Thymus (tissue), 11 donors: ENCODE measurements around the gene MORN3. TPM values are rescaled to one million over a fixed set of nuclear protein-coding genes. Genes with fewer than 3 reads are reported as not detected.
"Not testable (repeated sequence)": the region's sequence is repeated elsewhere in the genome, so short reads cannot be mapped to it uniquely, and the experiment has no call there.

Experiments
- DNase-seq, 9 donors: peaks; one replicate each; pipeline ENCODE4 v3.0.0-alpha.2; 2013; ENCODE audit warnings: low spot score in 9 of 9, low read depth in 6 of 9, missing footprints in 1 of 9
- H3K27ac ChIP-seq, 2 donors: one replicate each; pipeline ENCODE4 v1.5.1; 2013; ENCODE audit warnings: control low read depth in 1 of 2, low read depth in 1 of 2, low read length in 1 of 2, mild to moderate bottlenecking in 1 of 2, moderate library complexity in 1 of 2
- H3K27me3 ChIP-seq, 2 donors: one replicate each; pipeline ENCODE4 v1.5.1; 2013; ENCODE audit warnings: low read length in 1 of 2; ENCODE audit not compliant: control insufficient read depth in 2 of 2, insufficient read depth in 1 of 2
- H3K36me3 ChIP-seq, 2 donors: one replicate each; pipeline ENCODE4 v1.5.1; 2013; ENCODE audit warnings: low read length in 1 of 2, mild to moderate bottlenecking in 1 of 2, moderate library complexity in 1 of 2; ENCODE audit not compliant: control insufficient read depth in 2 of 2, insufficient read depth in 2 of 2
- H3K4me1 ChIP-seq, 2 donors: one replicate each; pipeline ENCODE4 v1.5.1; 2013; ENCODE audit warnings: low read length in 2 of 2; ENCODE audit not compliant: control insufficient read depth in 2 of 2, insufficient read depth in 2 of 2
- H3K4me3 ChIP-seq, 2 donors: one replicate each; pipeline ENCODE4 v1.5.1; 2013; ENCODE audit warnings: low read length in 2 of 2, control low read depth in 1 of 2, mild to moderate bottlenecking in 1 of 2
- H3K9me3 ChIP-seq, 2 donors: one replicate each; pipeline ENCODE4 v1.5.1; 2013; ENCODE audit warnings: low read length in 1 of 2, mild to moderate bottlenecking in 1 of 2; ENCODE audit not compliant: control insufficient read depth in 2 of 2, insufficient read depth in 1 of 2
- WGBS: extraction: QIAGEN DNeasy Blood & Tissue Kit; methylation state at CpG from one replicate; pipeline ENCODE4 v1.1.7; 2013; 5-methylcytosine and 5-hydroxymethylcytosine counted together
- polyA plus RNA-seq: library from polyadenylated mRNA; stranded (reverse); fragments of 200-250 nt; gene quantifications from one replicate; pipeline ENCODE4 v1.2.3, GENCODE V29; 2013
- total RNA-seq: library from RNA; stranded (reverse); fragments of 120-200 nt; gene quantifications from one replicate; pipeline ENCODE4 v1.2.4, GENCODE V29; 2013
- donor health status: healthy.

MORN3 gene
- total and polyA plus RNA-seq, 2 donors = 3.1 to 4.9 TPM

DNA sequence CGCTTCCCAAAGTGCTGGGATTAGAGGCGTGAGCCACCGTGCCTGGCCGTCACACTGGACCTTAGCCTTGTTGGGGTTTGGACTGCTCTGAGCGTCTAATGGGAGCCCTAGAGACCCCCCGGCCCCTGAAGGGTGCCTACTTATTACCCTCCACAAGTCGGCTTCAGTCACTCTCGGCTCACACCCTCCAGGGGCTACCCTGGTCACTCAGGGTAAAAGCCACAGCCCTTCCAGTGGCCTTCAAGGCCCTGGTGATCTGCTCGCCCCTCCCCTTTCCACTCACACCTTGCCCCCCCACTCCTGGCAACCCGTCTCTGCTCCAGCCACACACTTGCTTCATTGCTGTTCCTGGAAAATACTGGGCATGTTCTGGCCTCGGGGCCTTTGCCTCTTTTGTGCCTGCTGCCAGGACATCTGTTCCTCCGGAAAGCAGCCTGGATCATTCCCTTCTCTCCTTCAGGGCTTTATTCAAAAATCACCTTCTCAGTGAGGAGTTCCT lies 3.6 kb upstream of the MORN3 start:
- WGBS = 87% methylated on average over 12 of the region's 12 CpGs
- Histone ChIP-seq H3K9me3 (peaks cover 0 to 9% of the 10 kb centered on the region in 2 donors), H3K4me3 (peak overlapping the region in 1 of 2 donors; percentile 55), H3K4me1 (peaks cover 11 to 28% of the 10 kb centered on the region in 2 donors), H3K27ac (peak overlapping the region; percentile 75 to 96), H3K36me3 (peaks cover 0 to 5% of the 10 kb centered on the region in 2 donors), H3K27me3 (no peaks in the 10 kb centered on the region)
- DNase-seq = no peak

DNA sequence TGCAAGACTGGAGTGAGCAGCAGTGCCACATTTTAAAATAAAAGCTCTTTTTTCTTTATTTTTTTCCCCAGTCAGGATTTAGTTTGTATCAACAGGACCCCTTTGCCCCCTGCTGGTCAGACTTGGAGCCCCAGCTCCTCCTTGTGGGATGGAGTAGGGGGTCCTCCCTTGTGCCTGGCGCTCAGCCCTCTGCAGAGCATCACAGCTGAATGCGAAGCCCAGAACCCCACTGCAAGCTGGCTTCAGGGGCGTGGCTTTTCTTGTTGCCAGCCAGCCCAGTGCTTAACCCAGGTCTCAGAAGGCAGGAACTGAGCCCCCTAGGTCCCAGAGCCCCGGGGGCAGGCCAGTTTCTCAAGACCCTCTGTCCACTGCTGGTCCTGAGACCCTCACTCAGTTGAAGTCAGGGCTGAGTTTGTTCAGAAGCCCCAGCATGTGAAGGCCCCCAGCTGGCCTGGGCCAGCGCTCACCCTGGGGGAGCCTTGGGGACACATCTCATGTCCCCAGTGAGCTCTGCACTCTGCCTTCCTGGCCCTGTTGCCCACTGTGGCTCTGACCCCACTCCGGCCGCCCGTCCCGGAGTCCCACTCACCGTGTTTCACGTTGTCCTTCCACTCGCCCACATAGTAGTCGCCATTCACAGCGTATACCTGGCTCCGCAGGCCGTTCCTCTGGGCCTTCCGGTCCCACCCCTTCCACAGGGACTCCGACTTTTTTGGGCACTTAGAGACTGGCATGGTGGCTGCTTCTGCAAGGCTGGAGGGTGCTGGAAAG lies 519 bp downstream of the MORN3 start:
- peak in 6 of 9 donors; percentile 43 to 79 (median 56) for DNase-seq
- H3K9me3 ChIP-seq = peaks cover 0 to 12% of the 10 kb centered on the region in 2 donors
- WGBS = 89% methylated on average over 18 of the region's 18 CpGs

DNA sequence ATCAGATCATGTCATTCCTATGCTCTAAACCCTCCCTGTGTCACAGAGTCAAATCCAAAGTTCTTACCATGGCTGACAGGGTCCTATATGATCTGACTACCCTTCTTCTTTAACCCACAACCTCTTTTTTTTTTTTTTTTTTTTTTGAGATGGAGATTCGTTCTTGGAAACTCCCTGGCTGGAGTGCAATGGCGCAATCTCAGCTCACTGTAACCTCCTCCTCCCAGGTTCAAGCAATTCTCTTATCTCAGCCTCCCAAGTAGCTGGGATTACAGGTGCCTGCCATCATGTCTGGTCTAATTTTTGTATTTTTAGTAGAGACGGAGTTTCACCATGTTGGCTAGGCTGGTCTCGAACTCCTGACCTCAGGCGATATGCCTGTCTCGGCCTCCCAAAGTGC lies 2.6 kb downstream of the MORN3 start:
- WGBS = 97% methylated on average over 6 of the region's 6 CpGs
- H3K27me3 ChIP-seq, DNase-seq, H3K9me3 ChIP-seq, H3K36me3 ChIP-seq, H3K4me3 ChIP-seq: not testable (repeated sequence)
- Histone ChIP-seq H3K4me1 (peaks cover 0 to 44% of the 10 kb centered on the region in 2 donors), H3K27ac (peak overlapping the region in 1 of 2 donors; percentile 52)

More for the DNA sequence above, 519 bp downstream of the MORN3 start:
- Histone ChIP-seq H3K36me3 (peaks cover 0 to 5% of the 10 kb centered on the region in 2 donors), H3K27me3 (no peaks in the 10 kb centered on the region), H3K4me3 (no peak overlapping the region), H3K27ac (peak overlapping the region in 1 of 2 donors; percentile 13), H3K4me1 (peaks cover 11 to 53% of the 10 kb centered on the region in 2 donors)

DNA sequence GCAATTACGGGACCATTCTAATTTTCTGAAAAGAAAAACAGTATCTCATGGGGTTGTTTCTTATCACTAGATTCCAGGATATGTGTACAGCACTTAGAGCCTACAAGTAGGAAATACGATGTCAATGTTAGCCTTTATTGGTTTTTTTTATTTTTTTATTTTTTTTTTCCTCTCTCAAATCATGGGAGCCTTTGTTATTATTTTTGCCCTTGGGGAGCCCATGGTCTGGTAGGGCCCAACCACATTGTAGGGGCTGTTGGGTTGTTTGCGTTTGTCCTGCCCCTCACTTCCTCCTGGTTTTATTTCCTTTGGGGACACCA lies 5.9 kb downstream of the MORN3 start:
- Histone ChIP-seq H3K27me3 (no peaks in the 10 kb centered on the region), H3K36me3 (no peaks in the 10 kb centered on the region), H3K4me3 (peak overlapping the region in 1 of 2 donors; percentile 70), H3K9me3 (peaks cover 0 to 7% of the 10 kb centered on the region in 2 donors), H3K27ac (peak overlapping the region in 1 of 2 donors; percentile 88), H3K4me1 (peaks cover 4 to 54% of the 10 kb centered on the region in 2 donors)
- no peak for DNase-seq
- whole genome bisulfite sequencing = 29% methylated on average over 3 of the region's 3 CpGs

DNA sequence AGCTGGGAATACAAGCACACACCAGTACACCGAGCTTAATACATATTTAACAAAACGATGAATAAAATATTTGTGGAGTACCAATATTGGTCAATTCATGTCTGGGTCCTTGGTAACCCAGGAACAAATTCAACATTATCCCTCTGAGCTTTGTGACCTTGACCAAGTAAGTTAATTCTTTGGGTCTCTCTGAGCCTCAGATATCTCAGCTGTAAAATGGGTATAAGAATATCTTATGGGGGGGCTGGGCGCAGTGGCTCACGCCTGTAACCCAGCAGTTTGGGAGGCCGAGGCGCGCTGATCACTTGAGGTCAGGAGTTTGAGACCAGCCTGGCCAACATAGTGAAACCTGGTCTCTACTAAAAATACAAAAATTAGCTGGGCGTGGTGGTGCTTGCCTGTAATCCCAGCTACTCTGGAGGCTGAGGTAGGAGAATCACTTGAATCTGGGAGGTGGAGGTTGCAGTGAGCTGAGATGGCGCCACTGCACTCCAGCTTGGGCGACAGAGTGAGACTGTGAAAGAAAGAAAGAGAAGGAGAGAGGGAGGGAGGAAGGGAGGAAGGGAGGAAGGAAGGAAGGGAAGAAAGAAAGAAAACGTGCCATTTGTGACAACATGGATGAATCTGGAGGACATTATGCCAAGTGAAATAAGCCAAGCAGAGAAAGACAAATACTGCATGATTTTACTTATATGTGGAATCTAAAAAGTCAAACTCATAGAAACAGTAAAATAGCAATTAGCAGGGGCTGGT lies 7.9 kb downstream of the MORN3 start:
- H3K36me3 ChIP-seq, H3K9me3 ChIP-seq, H3K27ac ChIP-seq, H3K27me3 ChIP-seq, H3K4me3 ChIP-seq, DNase-seq: not testable (repeated sequence)
- peaks cover 4 to 65% of the 10 kb centered on the region in 2 donors for H3K4me1 ChIP-seq
- WGBS = 94% methylated on average over 11 of the region's 11 CpGs

DNA sequence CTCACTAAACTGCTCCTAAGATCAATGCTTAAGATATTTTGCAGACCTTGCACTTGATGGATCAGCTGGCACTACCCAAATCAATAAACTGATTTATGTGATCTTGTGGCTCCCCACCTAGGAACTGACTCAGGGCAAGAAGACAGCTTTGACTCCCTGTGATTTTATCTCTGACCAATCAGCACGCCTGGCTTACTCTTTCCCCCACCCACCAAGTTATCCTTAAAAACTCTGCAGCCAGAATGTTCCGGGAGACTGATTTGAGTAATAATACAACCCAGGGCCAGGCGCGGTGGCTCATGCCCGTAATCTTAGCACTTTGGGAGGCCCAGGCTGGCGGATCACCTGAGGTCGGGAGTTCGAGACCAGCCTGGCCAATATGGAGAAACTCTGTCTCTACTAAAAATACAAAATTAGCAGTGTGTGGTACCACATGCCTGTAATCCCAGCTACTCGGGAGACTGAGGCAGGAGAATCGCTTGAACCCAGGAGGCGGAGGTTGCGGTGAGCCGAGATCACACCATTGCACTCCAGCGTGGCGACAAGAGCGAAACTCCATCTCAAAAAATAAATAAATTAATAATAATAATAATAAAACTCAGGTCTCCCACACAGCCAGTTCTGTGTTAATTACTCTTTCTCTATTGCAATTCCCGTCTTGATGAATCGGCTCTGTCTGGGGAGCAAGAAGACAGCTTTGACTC lies 12.0 kb downstream of the MORN3 start:
- 97% methylated on average over 18 of the region's 18 CpGs for WGBS
- Histone ChIP-seq H3K27me3 (no peaks in the 10 kb centered on the region), H3K4me1 (peaks cover 4 to 44% of the 10 kb centered on the region in 2 donors), H3K36me3 (peaks cover 2 to 4% of the 10 kb centered on the region in 2 donors), H3K4me3 (no peak overlapping the region), H3K27ac (no peak overlapping the region), H3K9me3 (no peaks in the 10 kb centered on the region)
- DNase-seq = no peak

DNA sequence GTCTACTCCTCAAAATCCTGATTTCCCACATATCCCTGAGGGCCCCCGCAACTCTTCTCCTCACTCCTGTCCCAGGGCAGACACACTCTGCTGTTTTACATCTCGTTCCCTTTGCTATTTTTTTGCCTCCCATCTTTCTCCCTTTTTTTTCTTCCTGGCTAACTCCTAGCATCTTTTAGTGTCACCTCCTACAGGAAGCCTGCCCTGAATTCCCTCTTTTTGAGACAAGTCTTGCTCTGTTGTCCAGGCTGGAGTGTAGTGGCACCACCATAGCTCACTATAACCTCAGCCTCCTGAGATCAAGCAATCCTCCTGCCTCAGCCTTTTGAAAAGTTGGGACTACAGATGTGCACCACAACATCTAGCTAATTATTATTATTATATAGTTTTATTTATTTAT lies 13.3 kb downstream of the MORN3 start:
- 97% methylated on average over 2 of the region's 2 CpGs for WGBS
- Histone ChIP-seq H3K36me3 (peaks cover 7 to 9% of the 10 kb centered on the region in 2 donors), H3K4me1 (peaks cover 4 to 49% of the 10 kb centered on the region in 2 donors), H3K9me3 (no peaks in the 10 kb centered on the region), H3K27me3 (no peaks in the 10 kb centered on the region), H3K4me3 (no peak overlapping the region), H3K27ac (no peak overlapping the region)
- no peak for DNase-seq

DNA sequence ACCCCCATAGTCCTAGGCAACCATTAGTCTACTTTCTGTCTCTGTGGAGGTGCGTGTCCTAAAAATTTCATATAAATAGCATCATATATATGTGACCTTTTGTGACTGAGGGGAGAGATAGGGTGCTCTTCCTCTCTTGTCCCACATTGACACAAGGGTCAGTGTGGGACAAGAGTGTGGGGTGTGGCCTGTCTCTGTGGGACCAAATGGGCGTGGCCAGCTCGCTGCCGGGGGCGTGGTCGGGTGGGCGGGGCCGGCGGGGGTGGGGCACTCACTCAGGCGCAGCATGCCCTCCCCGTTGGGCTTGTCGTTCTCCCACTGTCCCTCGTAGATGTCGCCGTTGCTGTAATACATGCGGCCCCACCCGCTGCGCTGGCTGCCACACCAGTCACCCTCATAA lies 15.5 kb downstream of the MORN3 start:
- Histone ChIP-seq H3K27ac (no peak overlapping the region), H3K9me3 (no peaks in the 10 kb centered on the region), H3K27me3 (no peaks in the 10 kb centered on the region), H3K4me1 (peaks cover 6 to 54% of the 10 kb centered on the region in 2 donors), H3K4me3 (no peak overlapping the region), H3K36me3 (peaks cover 7 to 9% of the 10 kb centered on the region in 2 donors)
- WGBS = 86% methylated on average over 18 of the region's 18 CpGs
- DNase-seq = no peak
